Measurements from ENCODE around the gene CYP4A22.

Gene CYP4A22

GRCh38 chr1:47182676-47183235 lies 45.5 kb downstream of the CYP4A22 start:
- Histone ChIP-seq H3K9ac (no peak overlapping the region), H3K27ac (no peak overlapping the region), H3K9me3 (ENCODE audit: control insufficient read depth, low read length) (no peaks in the 10 kb centered on the region), H3K36me3 (ENCODE audit: control insufficient read depth, insufficient read depth, low read length) (no peaks in the 10 kb centered on the region), H3K4me1 (no peaks in the 10 kb centered on the region), H3K4me3 (ENCODE audit: low read depth, low read length) (no peak overlapping the region), H2AFZ (no peak overlapping the region), H3K27me3 (ENCODE audit: control insufficient read depth, insufficient read depth, low read length) (no peaks in the 10 kb centered on the region), H3K4me2 (ENCODE audit: low read length) (no peak overlapping the region), H3K79me2 (no peaks in the 10 kb centered on the region)
- TF ChIP-seq CTCF (IDR thresholded peaks at IDR 0.05) = no peak

DNA sequence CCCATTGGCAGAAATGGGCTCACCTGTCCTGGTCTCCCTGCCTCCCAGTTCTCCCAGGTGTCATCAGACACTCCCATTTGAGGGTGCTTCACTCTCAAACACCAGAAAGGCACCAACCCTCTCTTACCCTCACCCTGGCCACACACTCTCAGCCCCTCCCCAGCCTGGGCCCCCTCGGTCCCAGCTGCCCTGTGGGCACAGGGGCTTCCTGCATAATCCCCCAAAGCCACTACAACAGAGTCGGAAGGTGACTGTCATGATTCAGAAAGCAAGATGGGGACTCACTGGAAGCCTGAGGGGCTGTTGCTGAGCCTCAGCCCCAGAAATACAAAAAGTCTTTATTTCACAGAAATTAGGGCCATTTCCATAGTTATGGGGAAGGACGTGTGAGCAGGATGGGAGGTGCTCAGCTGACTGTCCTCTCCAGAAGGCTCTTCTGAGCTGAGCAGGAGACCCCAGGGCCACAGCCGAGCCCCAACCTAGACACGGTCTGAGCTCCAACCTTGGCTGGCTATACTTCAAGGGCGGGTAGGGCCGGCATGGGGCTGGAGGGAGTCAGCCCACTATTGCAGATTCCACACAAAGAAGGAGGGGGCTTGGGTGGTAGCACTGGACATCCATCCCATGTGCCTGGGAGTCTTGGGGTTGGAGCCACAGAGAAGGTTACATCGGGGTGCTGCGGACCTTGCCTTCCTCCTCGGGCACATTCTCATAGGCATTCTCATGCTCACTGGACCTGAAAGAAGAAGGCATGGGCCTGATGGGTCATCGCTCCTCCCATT lies 46.3 kb downstream of the CYP4A22 start:
- Histone ChIP-seq H3K79me2 (no peaks in the 10 kb centered on the region), H3K4me2 (ENCODE audit: low read length) (no peak overlapping the region), H3K36me3 (ENCODE audit: control insufficient read depth, insufficient read depth, low read length) (no peaks in the 10 kb centered on the region), H2AFZ (no peak overlapping the region), H3K4me1 (no peaks in the 10 kb centered on the region), H3K27me3 (ENCODE audit: control insufficient read depth, insufficient read depth, low read length) (no peaks in the 10 kb centered on the region), H3K4me3 (ENCODE audit: low read depth, low read length) (no peak overlapping the region), H3K9me3 (ENCODE audit: control insufficient read depth, low read length) (no peaks in the 10 kb centered on the region), H3K9ac (no peak overlapping the region), H3K27ac (no peak overlapping the region)
- no peak for TF ChIP-seq CTCF (IDR thresholded peaks at IDR 0.05)

- H3K36me3 ChIP-seq (ENCODE audit: control insufficient read depth, insufficient read depth, low read length) = no peaks in the 10 kb centered on the region
- H3K4me2 ChIP-seq (ENCODE audit: low read length) = no peak overlapping the region
- H3K79me2 ChIP-seq = no peaks in the 10 kb centered on the region
- H3K4me3 ChIP-seq (ENCODE audit: low read depth, low read length) = no peak overlapping the region
- no peak overlapping the region for H2AFZ ChIP-seq
- H3K27ac ChIP-seq = no peak overlapping the region
- H3K4me1 ChIP-seq = no peaks in the 10 kb centered on the region
- no peaks in the 10 kb centered on the region for H3K9me3 ChIP-seq (ENCODE audit: control insufficient read depth, low read length)
- no peaks in the 10 kb centered on the region for H3K27me3 ChIP-seq (ENCODE audit: control insufficient read depth, insufficient read depth, low read length)
- no peak for TF ChIP-seq CTCF (IDR thresholded peaks at IDR 0.05)
- no peak overlapping the region for H3K9ac ChIP-seq
These were observed 47.0 kb downstream of the CYP4A22 start for GRCh38 chr1:47184090-47184821.

DNA sequence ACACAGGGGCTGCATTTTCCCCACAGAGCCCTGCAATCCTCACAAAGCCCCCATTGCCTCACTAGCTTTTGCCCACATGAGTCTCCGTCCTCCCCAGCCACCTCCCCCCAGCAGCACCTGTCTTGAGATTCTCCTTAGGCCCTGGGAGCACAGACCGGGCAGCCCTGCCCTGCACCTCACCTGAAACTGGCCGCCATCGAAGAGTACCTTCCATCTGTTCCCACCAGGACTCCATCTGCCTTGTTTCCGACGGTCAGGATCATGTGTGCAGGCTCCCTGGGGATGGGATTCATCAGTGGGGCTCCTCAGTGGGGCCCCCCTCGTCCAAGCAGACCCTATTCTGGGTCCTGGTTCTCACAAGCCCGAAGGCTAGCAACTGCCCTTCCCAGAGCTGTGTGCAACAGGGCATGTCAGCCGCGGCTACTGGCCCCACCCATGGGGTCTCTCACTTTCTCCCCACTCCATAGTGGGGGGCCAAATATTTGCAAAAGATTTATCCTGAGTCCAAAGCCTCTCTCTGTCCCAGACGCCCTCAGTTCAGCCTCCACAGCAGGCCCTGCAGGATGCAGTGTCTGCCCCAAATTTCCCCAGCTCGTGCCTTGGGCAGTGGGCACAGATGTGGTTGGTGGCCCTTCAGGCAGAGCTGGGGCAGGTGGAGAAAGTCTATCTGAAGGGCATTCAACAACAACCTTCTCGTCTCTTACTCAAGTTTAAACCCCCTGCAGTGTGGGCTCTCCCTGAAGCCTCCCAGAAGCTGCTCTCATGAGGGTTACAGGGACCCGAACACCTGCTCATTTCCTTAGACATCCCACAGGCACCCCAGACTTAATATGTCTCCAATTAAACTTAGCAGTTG lies 47.8 kb downstream of the CYP4A22 start:
- no peak for TF ChIP-seq CTCF (IDR thresholded peaks at IDR 0.05)
- no peaks in the 10 kb centered on the region for H3K27me3 ChIP-seq (ENCODE audit: control insufficient read depth, insufficient read depth, low read length)
- H3K79me2 ChIP-seq = no peaks in the 10 kb centered on the region
- H3K36me3 ChIP-seq (ENCODE audit: control insufficient read depth, insufficient read depth, low read length) = no peaks in the 10 kb centered on the region
- no peak overlapping the region for H3K4me3 ChIP-seq (ENCODE audit: low read depth, low read length)
- no peak overlapping the region for H3K27ac ChIP-seq
- H3K4me2 ChIP-seq (ENCODE audit: low read length) = no peak overlapping the region
- no peak overlapping the region for H2AFZ ChIP-seq
- no peaks in the 10 kb centered on the region for H3K9me3 ChIP-seq (ENCODE audit: control insufficient read depth, low read length)
- H3K9ac ChIP-seq = no peak overlapping the region
- no peaks in the 10 kb centered on the region for H3K4me1 ChIP-seq

Measured in parathyroid adenoma (tissue), 2 donors.